Breast epithelium (tissue), 3 donors: Measurements from ENCODE around the gene SLC16A8.

Source experiments
- CTCF ChIP-seq, 3 donors: fragments of 450-650 bp; IDR thresholded peaks; one replicate each; pipeline ENCODE4 v1.5.1; 2016 to 2017; ENCODE audit warnings: antibody characterized with exemption in 3 of 3, mild to moderate bottlenecking in 3 of 3, moderate library complexity in 3 of 3
- POLR2A ChIP-seq: fragments of 450-650 bp; IDR thresholded peaks from one replicate; pipeline ENCODE4 v1.6.1; 2016; ENCODE audit warnings: antibody characterized with exemption, mild to moderate bottlenecking, moderate library complexity

- TF ChIP-seq CTCF (IDR thresholded peaks at IDR 0.05) (no peak), POLR2A (no peak)
Observed at GRCh38 chr22:38069372-38070249, 14.4 kb downstream of the SLC16A8 start.
